Keratinocyte (primary cell): Measurements from ENCODE around the gene SERINC5. TPM values are rescaled to one million over a fixed set of nuclear protein-coding genes. Genes with fewer than 3 reads are reported as not detected.

Experiments
- DNase-seq: peaks from one replicate; pipeline ENCODE4 v3.0.0-alpha.2; 2011; ENCODE audit warnings: low read depth, missing footprints, low spot score
- FAIRE-seq: peaks from 2 replicates; lab custom pipeline; 2011; peaks lifted over from hg19 to GRCh38; lab: Jason Lieb, UNC
- H2AFZ ChIP-seq: 2 replicates; pipeline ENCODE4 v1.6.0; 2012; ENCODE audit warnings: low read length, control low read depth, inconsistent platforms; ENCODE audit not compliant: control insufficient read depth
- H3K27ac ChIP-seq: 2 replicates; pipeline ENCODE4 v1.5.1; 2011; ENCODE audit warnings: low read length; ENCODE audit not compliant: control insufficient read depth, insufficient read depth
- H3K27me3 ChIP-seq: 3 replicates; pipeline ENCODE4 v1.6.0; 2011; ENCODE audit warnings: low read length; ENCODE audit not compliant: control insufficient read depth, insufficient read depth; ENCODE audit errors: extremely low read depth
- H3K36me3 ChIP-seq, 2 experiments: 2 replicates in 1 of 2; 3 replicates in 1 of 2; pipeline ENCODE4 v1.5.1; 2011; ENCODE audit warnings: low read length in 2 of 2, mild to moderate bottlenecking in 1 of 2; ENCODE audit not compliant: control insufficient read depth in 2 of 2, insufficient read depth in 2 of 2; ENCODE audit errors: extremely low read depth in 1 of 2
- H3K4me1 ChIP-seq: 3 replicates; pipeline ENCODE4 v1.5.1; 2011; ENCODE audit warnings: low read length; ENCODE audit not compliant: control insufficient read depth, insufficient read depth; ENCODE audit errors: extremely low read depth
- H3K4me2 ChIP-seq: 3 replicates; pipeline ENCODE4 v1.6.0; 2011; ENCODE audit warnings: low read depth, low read length; ENCODE audit not compliant: control insufficient read depth, insufficient read depth; ENCODE audit errors: extremely low read depth
- H3K4me3 ChIP-seq, 3 experiments: fragments of 200-600 bp in 1 of 3; sonication (generic) in 1 of 3; 2 replicates in 2 of 3; 3 replicates in 1 of 3; pipeline ENCODE4 v1.5.1; 2011 to 2016; ENCODE audit warnings: low read length in 3 of 3, mild to moderate bottlenecking in 3 of 3, control low read depth in 2 of 3, inconsistent platforms in 1 of 3, low read depth in 1 of 3, mixed read lengths in 1 of 3, mixed run types in 1 of 3, moderate library complexity in 1 of 3; ENCODE audit not compliant: control insufficient read depth in 2 of 3, insufficient read depth in 2 of 3; ENCODE audit errors: extremely low read depth in 1 of 3
- H3K79me2 ChIP-seq: 2 replicates; pipeline ENCODE4 v1.6.0; 2012; ENCODE audit warnings: low read length; ENCODE audit not compliant: control insufficient read depth, insufficient read depth
- H3K9ac ChIP-seq: 3 replicates; pipeline ENCODE4 v1.6.0; 2011; ENCODE audit warnings: low read length; ENCODE audit not compliant: control insufficient read depth, insufficient read depth; ENCODE audit errors: extremely low read depth
- H3K9me1 ChIP-seq: 3 replicates; pipeline ENCODE4 v1.6.0; 2011; ENCODE audit warnings: low read length; ENCODE audit not compliant: control insufficient read depth, insufficient read depth; ENCODE audit errors: extremely low read depth
- H3K9me3 ChIP-seq: 2 replicates; pipeline ENCODE4 v1.5.1; 2012; ENCODE audit warnings: low read depth, low read length; ENCODE audit not compliant: control insufficient read depth
- H4K20me1 ChIP-seq: 3 replicates; pipeline ENCODE4 v1.6.0; 2011; ENCODE audit warnings: low read length; ENCODE audit not compliant: control insufficient read depth, insufficient read depth; ENCODE audit errors: extremely low read depth
- CTCF ChIP-seq, 3 experiments: IDR thresholded peaks in 1 of 3; conservative IDR thresholded peaks in 1 of 3; optimal IDR thresholded peaks in 1 of 3; 2 replicates in 2 of 3; 3 replicates in 1 of 3; pipeline versions ENCODE3 to v1.5.1; 2011; ENCODE audit warnings: low read length in 3 of 3, mild to moderate bottlenecking in 3 of 3, moderate library complexity in 2 of 3, control low read depth in 1 of 3, inconsistent platforms in 1 of 3; ENCODE audit not compliant: insufficient read depth in 2 of 3; ENCODE audit errors: extremely low read depth in 1 of 3
- EZH2 ChIP-seq: IDR thresholded peaks from one replicate; pipeline ENCODE4 v1.6.1; 2012; ENCODE audit warnings: inconsistent platforms, mild to moderate bottlenecking, low read length, moderate library complexity
- dilution Hi-C: fragments of 300-500 bp; cut with MboI; formaldehyde crosslinking; loops from one replicate; pipeline ENCODE4 v1.7.0; 2020; ENCODE audit warnings: low sequenced_read_pairs; ENCODE audit not compliant: extremely low pct_ligation_motif_present
- polyA plus RNA-seq, 5 experiments: library from polyadenylated mRNA; depleted of rRNA in 3 of 5; stranded (reverse) in 3 of 5; stranded (forward) in 1 of 5; unstranded in 1 of 5; fragments of >200 nt; gene quantifications; 1 replicate in 1 of 5; 2 replicates in 3 of 5; 3 replicates in 1 of 5; pipeline versions ENCODE4 v1.2.1 to v1.2.3, GENCODE V29; 2011 to 2012; ENCODE audit warnings: missing spikeins in 2 of 5, low read depth in 1 of 5, low replicate concordance in 1 of 5

SERINC5 gene
- polyA plus RNA-seq, 1 donor (not counting 4 experiments of a cell fraction or from before 2014, with no cell fraction given), result 20.0 TPM

- H3K9me1 ChIP-seq, result no peaks in the 10 kb centered on the region
- no peak overlapping the region for H2AFZ ChIP-seq
- H4K20me1 ChIP-seq, result no peaks in the 10 kb centered on the region
- H3K4me2 ChIP-seq, result no peak overlapping the region
- H3K9ac ChIP-seq, result no peak overlapping the region
- H3K27me3 ChIP-seq, result no peaks in the 10 kb centered on the region
- H3K4me3 ChIP-seq, result no peak overlapping the region
- FAIRE-seq (no peak), DNase-seq (no peak)
- no peaks in the 10 kb centered on the region for H3K4me1 ChIP-seq
- H3K27ac ChIP-seq, result no peak overlapping the region
- H3K79me2 ChIP-seq, result no peaks in the 10 kb centered on the region
- H3K9me3 ChIP-seq, result no peaks in the 10 kb centered on the region
- TF ChIP-seq EZH2 (no peak), CTCF (optimal IDR thresholded peaks at IDR 0.05 in 1 of 3, IDR thresholded peaks at IDR 0.05 in 1 of 3, conservative IDR thresholded peaks at IDR 0.05 in 1 of 3; ENCODE audit: extremely low read depth in 1 of 3, insufficient read depth in 2 of 3, low read length in 3 of 3) (no peak)
- dilution Hi-C loops, result no loop called here
- no peaks in the 10 kb centered on the region for H3K36me3 ChIP-seq
Measured at GRCh38 chr5:80124121-80124918, 131.5 kb downstream of the SERINC5 start.

GRCh38 chr5:80122579-80122978 lies 133.3 kb downstream of the SERINC5 start:
- dilution Hi-C loops, result no loop called here
- no peaks in the 10 kb centered on the region for H4K20me1 ChIP-seq
- no peak overlapping the region for H3K9ac ChIP-seq
- H2AFZ ChIP-seq, result no peak overlapping the region
- no peak for DNase-seq
- H3K27me3 ChIP-seq, result no peaks in the 10 kb centered on the region
- no peaks in the 10 kb centered on the region for H3K9me1 ChIP-seq
- no peak overlapping the region for H3K4me2 ChIP-seq
- H3K4me3 ChIP-seq, result no peak overlapping the region
- TF ChIP-seq EZH2, result no peak
- TF ChIP-seq CTCF (optimal IDR thresholded peaks at IDR 0.05 in 1 of 3, IDR thresholded peaks at IDR 0.05 in 1 of 3, conservative IDR thresholded peaks at IDR 0.05 in 1 of 3; ENCODE audit: extremely low read depth in 1 of 3, insufficient read depth in 2 of 3, low read length in 3 of 3), result no peak
- H3K4me1 ChIP-seq, result no peaks in the 10 kb centered on the region
- FAIRE-seq, result no peak
- no peak overlapping the region for H3K27ac ChIP-seq
- H3K9me3 ChIP-seq, result no peaks in the 10 kb centered on the region
- no peaks in the 10 kb centered on the region for H3K79me2 ChIP-seq
- no peaks in the 10 kb centered on the region for H3K36me3 ChIP-seq
